ENCODE measurements around the gene GNB1L.
"Not testable (repeated sequence)": the region's sequence is repeated elsewhere in the genome, so short reads cannot be mapped to it uniquely, and the experiment has no call there.

GNB1L gene

DNA sequence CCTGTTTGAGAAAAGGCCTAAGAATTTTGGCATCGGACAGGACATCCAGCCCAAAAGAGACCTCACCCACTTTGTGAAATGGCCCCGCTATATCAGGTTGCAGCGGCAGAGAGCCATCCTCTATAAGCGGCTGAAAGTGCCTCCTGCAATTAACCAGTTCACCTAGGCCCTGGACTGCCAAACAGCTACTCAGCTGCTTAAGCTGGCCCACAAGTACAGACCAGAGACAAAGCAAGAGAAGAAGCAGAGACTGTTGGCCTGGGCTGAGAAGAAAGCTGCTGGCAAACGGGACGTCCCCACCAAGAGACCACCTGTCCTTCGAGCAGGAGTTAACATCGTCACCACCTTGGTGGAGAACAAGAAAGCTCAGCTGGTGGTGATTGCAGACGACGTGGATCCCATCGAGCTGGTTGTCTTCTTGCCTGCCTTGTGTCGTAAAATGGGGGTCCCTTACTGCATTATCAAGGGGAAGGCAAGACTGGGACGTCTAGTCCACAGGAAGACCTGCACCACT is 62.2 kb downstream of the GNB1L start:
- not testable (repeated sequence) for DNase-seq

DNA sequence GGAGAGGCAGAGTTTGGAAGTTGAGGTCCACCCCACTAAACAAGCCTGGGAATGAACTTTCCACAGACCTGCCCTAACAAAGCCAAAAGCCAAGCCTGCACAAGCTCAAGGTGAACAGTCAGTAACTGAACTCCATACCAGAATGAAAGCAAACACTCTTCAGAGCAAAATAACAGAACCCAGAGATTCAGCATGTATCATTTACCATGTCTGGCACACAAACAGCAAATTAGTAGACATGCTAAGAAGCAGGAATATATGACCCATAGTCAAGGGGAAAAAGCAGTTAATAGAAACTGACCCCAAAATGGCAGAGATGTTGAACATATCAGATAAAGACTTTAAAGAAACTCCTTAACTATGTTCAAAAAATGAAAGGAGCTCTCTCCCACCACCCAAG is 62.8 kb downstream of the GNB1L start:
- DNase-seq, result no peak

GRCh38 chr22:19791243-19791642 is 63.4 kb downstream of the GNB1L start:
- DNase-seq, result no peak

DNA sequence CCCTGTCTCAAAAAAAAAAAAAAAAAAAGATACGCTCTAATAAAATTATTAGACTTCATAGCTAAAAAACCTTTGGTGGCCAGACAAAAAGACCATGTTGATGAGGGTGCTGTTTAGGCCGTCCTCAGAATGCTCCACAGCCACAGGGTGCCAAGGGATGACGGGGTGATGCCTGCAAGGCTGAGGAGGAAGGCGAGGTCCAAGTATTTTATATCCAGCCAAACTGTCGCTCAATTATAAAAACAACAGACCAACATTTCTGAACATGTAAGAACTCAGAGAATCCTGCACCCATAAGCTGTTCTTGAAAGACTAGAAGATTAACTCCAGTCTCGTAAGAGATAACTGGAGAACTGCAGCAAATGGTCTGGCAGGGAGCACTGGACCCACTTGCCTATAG is 64.8 kb downstream of the GNB1L start:
- no peak for DNase-seq

- DNase-seq, result no peak
Observed at GRCh38 chr22:19789406-19789805, 65.3 kb downstream of the GNB1L start.

DNA sequence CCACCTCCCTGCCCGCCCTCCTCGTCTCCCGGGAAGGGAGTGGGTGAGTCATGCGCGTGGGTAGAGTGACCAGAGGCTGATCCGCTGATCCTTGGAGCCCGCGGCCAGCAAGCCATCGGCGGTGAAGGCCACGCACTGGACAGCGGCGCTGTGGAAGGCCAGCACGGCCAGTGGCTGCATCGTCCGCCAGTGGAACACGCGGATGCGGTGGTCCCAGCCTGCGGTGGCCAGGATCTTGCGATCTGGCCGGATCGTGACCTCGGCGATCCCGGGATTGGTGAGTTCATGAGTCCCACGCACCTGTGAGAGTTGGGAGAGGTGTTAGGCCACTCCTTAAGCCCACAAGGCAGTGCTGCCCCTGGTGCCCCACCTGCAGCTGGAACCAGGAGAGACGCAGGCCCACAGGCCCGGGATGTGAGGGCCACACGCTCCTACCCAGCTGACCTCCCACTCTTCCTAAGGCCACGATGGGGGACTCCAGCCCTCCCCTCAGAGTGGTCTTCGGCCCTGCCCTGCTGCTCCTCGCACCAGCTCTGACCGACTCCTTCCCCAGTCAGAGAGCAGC is 65.9 kb downstream of the GNB1L start:
- DNase-seq, result no peak

DNA sequence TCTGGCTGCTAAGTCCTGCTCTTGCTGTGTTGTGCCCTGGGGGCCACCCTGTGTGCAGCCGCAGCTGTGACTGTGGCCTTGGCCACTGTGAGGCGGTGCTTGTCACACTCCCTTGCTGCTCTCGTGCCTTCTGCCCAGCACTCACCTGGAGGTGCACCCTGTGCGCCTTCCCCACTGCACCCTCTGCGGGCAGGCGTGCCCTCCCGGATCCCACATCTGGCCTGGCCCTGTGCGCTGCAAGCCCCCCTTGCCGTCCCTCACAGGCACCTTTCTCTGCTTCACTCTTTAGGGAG is 66.9 kb downstream of the GNB1L start:
- DNase-seq, result no peak

GRCh38 chr22:19786959-19787848 is 67.5 kb downstream of the GNB1L start:
- no peak for DNase-seq

- DNase-seq, result no peak
Observed at GRCh38 chr22:19786264-19786585, 68.4 kb downstream of the GNB1L start.

DNA sequence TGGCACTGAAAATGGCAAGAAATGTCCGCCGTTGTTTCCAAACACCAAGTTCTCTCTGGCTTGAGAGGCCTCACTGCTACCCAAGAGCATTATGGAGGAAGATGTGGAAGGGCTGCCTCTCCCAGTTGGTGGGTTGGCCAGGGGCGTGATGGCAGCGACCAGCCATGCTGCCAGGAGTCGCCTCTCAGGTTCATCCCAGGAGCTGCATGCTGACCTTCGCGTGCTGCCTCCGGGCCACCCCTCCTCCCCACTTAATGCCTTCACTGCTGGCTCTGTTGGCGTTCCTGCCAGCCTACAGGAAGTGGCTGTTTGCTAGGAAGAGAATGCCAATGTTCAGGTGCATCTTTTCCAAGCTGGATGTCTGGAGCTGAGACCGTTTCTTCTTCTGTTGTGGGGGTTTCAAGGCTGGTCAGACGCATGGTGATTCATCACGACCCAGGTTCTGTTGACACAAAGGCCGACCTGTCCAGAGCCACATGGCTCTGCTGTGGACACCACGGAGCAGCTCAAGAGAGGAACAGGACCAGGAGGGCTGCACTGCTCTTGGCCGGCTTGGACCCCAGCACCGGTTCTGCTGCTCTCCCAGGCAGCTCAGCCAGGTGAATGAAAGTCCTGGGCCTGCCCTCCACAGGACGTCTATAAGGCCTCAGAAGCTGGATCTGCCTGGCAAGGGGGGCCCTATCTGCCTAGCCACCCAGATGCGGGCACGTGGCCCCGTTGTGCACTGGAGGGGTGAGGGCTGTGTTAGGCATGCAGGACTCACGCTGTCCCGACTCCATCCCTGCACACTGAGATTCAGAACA is 69.0 kb downstream of the GNB1L start:
- DNase-seq, result no peak

DNA sequence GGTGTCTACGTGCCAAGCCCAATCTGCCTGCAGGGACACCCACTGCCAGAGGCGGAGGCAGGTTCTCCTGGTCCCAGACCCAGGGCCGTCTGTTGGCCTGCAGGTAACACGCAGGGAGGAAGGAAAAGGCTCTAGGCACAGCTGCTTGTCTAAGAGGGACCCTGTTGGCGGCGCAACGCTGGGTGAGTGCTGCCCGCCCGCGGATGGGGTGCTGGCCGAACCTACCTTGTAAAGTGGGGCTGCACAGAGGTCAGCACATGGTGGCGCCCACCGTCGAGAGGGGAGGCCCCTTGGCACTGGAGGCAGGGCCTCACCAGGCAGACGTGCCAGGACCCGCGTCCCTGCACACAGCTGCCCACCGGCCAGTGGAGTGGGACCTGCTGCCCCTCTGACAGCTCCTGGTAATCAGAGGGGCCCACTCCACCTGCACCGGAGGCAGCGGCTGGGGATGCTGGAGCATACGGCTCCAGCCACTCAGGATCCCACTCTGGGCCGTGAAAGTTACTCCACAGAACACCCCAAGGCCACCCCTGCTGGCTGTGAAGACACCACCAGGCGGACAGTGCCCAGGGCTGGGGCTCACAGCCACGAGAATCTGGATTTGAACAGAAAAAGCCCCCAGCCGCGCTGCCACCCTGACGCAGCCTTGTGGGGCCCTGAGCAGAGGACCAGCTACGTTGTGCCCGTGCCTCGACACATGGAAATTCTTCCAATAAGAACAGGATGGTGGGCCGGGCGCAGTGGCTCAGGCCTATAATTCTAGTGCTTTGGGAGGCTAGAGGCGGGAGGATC is 70.1 kb downstream of the GNB1L start:
- DNase-seq, result no peak

DNA sequence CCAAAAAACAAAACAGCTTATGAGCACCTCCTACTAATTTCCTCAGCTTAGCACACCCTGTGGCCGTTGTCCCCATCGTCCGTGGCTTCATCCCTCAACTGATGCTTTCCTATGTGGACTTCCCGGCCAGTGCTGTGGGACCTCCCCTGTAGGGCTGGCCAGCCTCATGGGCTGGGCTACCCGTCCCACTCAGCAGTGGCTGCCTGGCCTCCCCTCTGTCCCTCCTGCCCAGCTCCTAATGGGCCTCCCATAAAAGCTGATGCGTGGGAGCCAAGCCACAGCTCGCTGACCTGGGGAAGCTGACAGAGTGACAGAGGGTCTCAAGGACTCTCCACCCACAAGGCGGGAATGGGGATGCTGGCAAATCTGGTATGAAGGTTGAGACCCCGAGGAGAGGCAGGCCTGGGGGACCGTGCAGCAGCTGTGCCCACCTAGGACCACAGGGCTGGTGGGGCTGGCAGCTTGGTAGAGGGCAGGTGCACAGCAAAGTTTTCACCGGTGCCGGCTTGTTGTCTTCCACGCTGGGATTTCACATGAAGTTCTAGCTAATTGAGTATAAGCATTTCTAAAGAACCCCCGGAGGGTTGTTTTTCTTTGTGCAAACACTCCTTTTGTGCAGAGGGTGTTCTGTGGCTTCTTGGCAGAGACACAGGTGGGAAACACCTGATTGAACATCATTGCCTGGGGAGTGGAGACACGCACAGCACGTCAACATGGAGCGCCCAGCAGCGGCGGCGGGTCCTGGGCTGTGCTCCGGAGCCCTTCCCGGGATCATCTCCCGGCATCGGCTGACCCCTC is 70.9 kb downstream of the GNB1L start:
- DNase-seq, result no peak

DNA sequence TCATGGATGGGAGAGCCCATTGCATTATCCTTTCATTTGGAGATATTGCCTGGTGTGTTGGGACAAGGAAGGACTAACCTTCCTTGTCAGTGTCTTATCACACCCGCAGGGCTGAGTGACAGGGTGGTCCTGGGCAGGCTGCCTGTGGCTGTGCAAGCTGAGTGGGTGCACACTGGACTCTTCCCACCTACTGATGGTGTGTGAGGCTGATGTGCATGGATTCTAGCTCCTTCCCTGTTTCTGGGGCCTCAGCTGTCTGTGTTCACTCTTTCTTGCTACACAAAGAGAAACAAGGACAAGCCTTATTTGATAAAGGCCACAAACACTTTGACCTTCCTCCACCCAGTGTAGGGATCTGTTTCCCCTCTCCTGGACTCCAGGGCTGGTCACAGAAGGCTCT is 72.1 kb downstream of the GNB1L start:
- no peak for DNase-seq

GRCh38 chr22:19779685-19780268 is 74.9 kb downstream of the GNB1L start:
- no peak for DNase-seq

DNA sequence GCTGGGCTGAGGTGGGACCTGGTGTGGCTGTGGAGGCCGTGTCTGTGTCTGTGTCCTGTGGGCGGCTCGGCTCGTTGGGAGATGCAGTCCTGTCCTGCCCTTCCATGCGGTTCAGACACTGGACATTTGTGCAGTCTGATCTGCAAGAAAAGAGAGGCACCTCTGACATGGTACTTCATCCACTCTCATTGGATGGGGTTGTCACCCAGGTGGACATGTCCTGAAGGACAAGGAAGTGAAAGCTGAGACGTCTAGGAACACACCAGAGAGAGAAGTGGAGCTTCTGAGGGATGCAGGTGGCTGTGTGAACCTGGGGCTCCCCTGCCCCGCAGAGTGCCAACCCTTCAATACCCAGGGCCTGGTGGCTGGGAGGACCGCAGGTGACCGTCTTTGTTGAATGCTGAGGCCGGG is 75.7 kb downstream of the GNB1L start:
- no peak for DNase-seq

- DNase-seq, result not testable (repeated sequence)
Observed at GRCh38 chr22:19777192-19777591, 77.5 kb downstream of the GNB1L start.

DNA sequence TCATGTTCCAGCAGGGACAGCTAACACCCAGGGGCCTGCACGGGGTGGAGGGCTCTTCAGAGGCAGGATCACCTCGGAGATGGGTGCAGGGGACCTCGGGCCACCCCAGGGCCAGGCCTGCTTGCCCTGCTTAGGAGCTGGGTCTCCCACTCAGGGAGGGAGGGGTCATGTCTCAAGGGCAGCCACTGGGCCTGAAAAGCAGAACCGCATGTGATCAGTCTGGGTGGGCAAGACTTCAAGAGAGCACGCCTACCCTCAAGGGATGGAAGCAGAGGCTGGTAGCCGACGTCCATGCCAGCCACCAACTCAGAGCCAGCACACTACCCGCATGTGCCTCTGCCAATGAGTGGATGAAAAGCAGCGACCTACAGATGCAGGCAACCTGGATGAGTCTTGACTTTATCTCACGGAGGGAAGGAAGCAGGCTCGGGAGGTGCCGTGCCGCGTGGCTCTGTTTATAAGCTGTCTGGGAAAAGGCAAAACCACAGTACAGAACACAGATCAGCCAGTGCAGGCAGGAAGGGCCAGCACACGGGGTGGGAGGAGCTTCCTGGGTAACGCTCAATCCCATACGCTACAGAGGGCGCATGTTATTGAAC is 78.1 kb downstream of the GNB1L start:
- DNase-seq, result no peak

DNA sequence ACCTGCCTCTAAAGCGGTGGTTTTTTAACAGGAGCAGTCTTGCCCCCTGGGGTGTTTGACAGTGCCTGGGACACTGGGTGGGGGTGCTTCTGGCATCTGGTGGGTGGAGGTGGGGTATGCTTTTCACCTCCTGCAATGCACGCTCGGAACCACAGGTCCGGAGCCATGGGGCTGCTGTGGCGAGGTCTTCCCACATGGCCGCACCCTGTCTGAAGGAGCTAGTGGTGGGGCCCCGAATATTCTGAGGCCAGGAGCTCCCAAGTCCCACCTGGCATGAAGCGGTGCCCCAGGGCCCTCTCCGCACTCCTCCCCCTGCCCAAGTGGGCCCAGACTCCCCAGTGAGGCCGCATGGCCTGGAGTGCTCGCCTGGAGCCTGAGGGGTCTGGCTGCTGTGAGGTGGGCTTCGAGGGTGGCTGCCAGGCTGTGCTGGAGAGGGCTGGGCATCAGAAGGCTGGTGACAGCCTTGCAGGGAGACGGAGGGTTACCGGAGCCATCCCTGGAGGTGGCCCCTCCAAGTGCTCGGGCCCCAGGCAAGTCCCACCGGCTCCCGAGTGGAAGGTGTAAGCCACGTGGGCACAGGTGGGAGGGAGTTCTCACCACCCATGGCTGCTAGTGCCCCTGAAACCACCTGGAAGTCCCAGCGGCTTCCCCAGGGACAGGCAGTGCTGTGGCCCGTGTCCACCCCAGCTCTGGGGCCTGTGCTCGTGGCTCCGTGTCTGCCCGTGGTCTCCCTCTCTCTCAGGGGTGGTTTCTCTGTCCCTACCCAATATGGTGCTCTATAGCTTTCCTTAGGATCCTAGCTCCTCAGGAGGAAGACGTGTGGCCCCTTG is 79.0 kb downstream of the GNB1L start:
- DNase-seq, result no peak

DNA sequence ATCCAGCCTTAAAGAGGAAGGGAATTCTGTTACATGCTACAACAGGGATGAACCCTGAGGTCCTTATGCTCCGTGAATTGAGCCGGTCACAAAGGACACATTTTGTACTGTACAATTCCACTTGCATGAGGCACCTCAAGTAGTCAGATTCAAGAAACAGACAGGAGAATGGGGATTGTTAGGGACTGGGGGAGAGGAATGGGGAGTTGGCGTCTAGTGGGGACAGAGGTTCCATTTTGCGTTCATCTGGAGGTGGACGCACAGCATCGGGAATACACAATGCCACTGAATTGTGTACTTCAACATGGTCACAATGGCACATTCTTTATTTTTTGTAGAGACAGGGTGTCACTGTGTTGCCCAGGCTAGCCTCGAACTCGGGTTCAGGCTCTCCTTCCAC is 80.0 kb downstream of the GNB1L start:
- DNase-seq, result no peak

DNA sequence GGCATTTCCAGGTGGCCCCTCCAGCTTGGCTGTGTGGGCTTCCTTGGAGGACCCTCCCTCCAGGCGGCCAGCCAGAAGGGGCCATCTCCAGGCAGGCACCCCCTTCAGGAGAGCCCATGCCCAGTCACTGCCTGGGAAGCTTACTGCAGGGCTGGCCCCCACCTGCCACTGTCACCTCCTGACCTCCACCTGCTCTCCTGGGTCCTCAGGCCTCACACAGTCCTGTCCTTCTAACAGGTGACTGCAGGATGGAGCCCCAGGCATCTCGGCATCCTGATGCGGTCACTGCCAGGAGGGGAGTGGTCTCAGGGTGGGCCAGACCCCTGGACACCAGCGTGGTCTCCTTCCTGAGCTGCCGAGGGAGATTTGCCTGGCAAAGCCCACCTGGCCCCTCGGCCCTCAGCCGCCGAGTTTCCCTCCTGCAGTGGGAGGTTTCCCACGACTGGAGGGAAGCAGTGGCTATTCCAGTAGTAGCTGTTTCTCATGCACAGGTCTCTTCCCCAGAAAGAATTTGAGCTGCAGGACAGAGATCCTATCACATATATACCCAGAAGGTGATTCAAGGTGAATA is 81.1 kb downstream of the GNB1L start:
- DNase-seq, result no peak

All from islet precursor cell (in vitro differentiated cells).